Colonic mucosa (tissue), 4 donors: ENCODE measurements around the gene SLC24A3. TPM values are rescaled to one million over a fixed set of nuclear protein-coding genes. Genes with fewer than 3 reads are reported as not detected.

Experiments
- DNase-seq: peaks from one replicate; pipeline ENCODE4 v3.0.0-alpha.2; 2020
- H3K27ac ChIP-seq: fragments of 200-600 bp; one replicate; pipeline ENCODE4 v1.8.0; 2021
- H3K27me3 ChIP-seq: fragments of 200-600 bp; one replicate; pipeline ENCODE4 v1.8.0; 2021
- H3K36me3 ChIP-seq: fragments of 200-600 bp; one replicate; pipeline ENCODE4 v1.8.0; 2021
- H3K4me1 ChIP-seq: fragments of 200-600 bp; one replicate; pipeline ENCODE4 v1.8.0; 2021; ENCODE audit warnings: mild to moderate bottlenecking
- H3K4me3 ChIP-seq: fragments of 200-600 bp; one replicate; pipeline ENCODE4 v1.8.0; 2021
- H3K9ac ChIP-seq, 2 donors: one replicate each; pipeline ENCODE4 v1.7.0; 2013; ENCODE audit warnings: control low read depth in 2 of 2, low read depth in 2 of 2, low read length in 2 of 2
- H3K9me3 ChIP-seq: fragments of 200-600 bp; one replicate; pipeline ENCODE4 v1.8.0; 2021
- CTCF ChIP-seq: fragments of 200-600 bp; IDR thresholded peaks from one replicate; pipeline ENCODE4 v1.8.0; 2022; ENCODE audit warnings: antibody characterized with exemption, mild to moderate bottlenecking
- intact Hi-C: fragments of 100-400 bp; cut with DNase I; formaldehyde crosslinking; loops from one replicate; pipeline ENCODE4 v1.14.1; 2022
- total RNA-seq, 2 donors: library from RNA; stranded (reverse); fragmentation: NEBNext Ultra II Directional in 1 of 2; extraction: Animal tissue kit (Norgen Biotek cat#: 25700) in 1 of 2; gene quantifications; one replicate each; pipeline ENCODE4 v1.2.1, GENCODE V29; 2021
- donor health status: healthy.
- donor health status: DM: no; HTN: no; CAD: no.
- donor health status: DM: no; HTN: no; CAD: no.

SLC24A3 gene
- total RNA-seq, 2 donors from 2014 or later, result 3.6 to 6.6 TPM

DNA sequence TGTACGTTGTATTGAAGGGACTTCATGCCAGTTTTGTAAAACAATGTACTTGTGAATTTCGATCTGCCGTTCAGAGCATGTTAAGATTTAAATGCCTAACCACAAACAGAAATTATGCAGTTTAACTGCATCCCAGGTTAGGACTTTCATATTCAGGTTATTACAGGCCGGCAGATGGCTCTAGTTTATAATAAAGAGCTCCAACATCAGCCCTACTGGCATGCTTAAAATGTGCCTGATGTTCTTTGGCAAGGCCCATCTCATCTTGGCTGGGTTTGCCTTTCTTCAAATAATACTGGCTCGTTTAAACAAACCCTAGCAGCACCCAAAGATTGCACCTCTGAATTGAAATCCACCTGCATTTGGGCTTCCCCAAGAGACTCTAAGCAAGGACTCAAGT is 376.3 kb downstream of the SLC24A3 start:
- no peak for DNase-seq
- intact Hi-C loops, result loop anchor here (10.0 kb wide), 1 partner anchor 964 kb away; no protein-coding TSS in a partner anchor
- TF ChIP-seq CTCF, result no peak
- Histone ChIP-seq H3K27me3 (no peaks in the 10 kb centered on the region), H3K4me1 (no peaks in the 10 kb centered on the region), H3K9me3 (no peaks in the 10 kb centered on the region), H3K4me3 (no peak overlapping the region), H3K36me3 (no peaks in the 10 kb centered on the region), H3K27ac (no peak overlapping the region), H3K9ac (no peak overlapping the region)

GRCh38 chr20:19589787-19590362 is 377.4 kb downstream of the SLC24A3 start:
- Histone ChIP-seq H3K36me3 (no peaks in the 10 kb centered on the region), H3K4me1 (no peaks in the 10 kb centered on the region), H3K4me3 (no peak overlapping the region), H3K27me3 (no peaks in the 10 kb centered on the region), H3K27ac (no peak overlapping the region), H3K9me3 (no peaks in the 10 kb centered on the region), H3K9ac (no peak overlapping the region)
- DNase-seq, result no peak
- TF ChIP-seq CTCF, result no peak
- intact Hi-C loops, result loop anchor here (10.0 kb wide), 1 partner anchor 965 kb away; no protein-coding TSS in a partner anchor

- H3K36me3 ChIP-seq, result no peaks in the 10 kb centered on the region
- no peak overlapping the region for H3K4me3 ChIP-seq
- intact Hi-C loops, result no loop called here
- no peak for DNase-seq
- no peaks in the 10 kb centered on the region for H3K9me3 ChIP-seq
- no peaks in the 10 kb centered on the region for H3K4me1 ChIP-seq
- H3K9ac ChIP-seq, result no peak overlapping the region
- H3K27ac ChIP-seq, result no peak overlapping the region
- no peaks in the 10 kb centered on the region for H3K27me3 ChIP-seq
- TF ChIP-seq CTCF, result no peak
Measured at GRCh38 chr20:19590382-19590781, 377.9 kb downstream of the SLC24A3 start.

- intact Hi-C loops, result no loop called here
- H3K9me3 ChIP-seq, result no peaks in the 10 kb centered on the region
- TF ChIP-seq CTCF, result no peak
- no peaks in the 10 kb centered on the region for H3K27me3 ChIP-seq
- H3K4me1 ChIP-seq, result no peaks in the 10 kb centered on the region
- no peak overlapping the region for H3K4me3 ChIP-seq
- H3K36me3 ChIP-seq, result no peaks in the 10 kb centered on the region
- no peak overlapping the region for H3K27ac ChIP-seq
- no peak for DNase-seq
- no peak overlapping the region for H3K9ac ChIP-seq
Measured at GRCh38 chr20:19593762-19594161, 381.3 kb downstream of the SLC24A3 start.

DNA sequence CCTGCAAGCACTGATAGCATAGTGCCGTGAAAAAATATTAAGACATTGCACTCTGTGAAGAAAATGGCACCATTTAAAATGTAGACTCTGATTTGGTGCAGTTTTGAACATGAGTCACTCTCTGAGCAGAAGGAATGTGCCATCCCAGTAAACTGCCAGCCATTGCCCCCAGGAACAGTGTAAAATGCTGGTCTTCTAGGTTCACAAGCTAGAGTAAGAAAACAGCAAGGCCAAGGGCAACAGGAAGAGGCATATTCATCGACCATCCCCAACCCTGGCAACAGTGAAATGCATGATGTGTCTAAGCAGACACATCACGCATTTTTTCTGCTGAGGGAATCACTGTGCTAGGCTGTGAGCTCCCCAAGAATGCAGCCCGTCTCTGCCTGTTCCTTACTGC is 382.5 kb downstream of the SLC24A3 start:
- no peak for DNase-seq
- H3K27me3 ChIP-seq, result no peaks in the 10 kb centered on the region
- intact Hi-C loops, result no loop called here
- H3K4me1 ChIP-seq, result no peaks in the 10 kb centered on the region
- no peaks in the 10 kb centered on the region for H3K9me3 ChIP-seq
- no peak overlapping the region for H3K9ac ChIP-seq
- H3K27ac ChIP-seq, result no peak overlapping the region
- H3K4me3 ChIP-seq, result no peak overlapping the region
- H3K36me3 ChIP-seq, result no peaks in the 10 kb centered on the region
- TF ChIP-seq CTCF, result no peak
